Thyroid gland (tissue), 4 donors: ENCODE data around the gene CCP110. TPM values are rescaled to one million over a fixed set of nuclear protein-coding genes. Genes with fewer than 3 reads are reported as not detected.

Experiments used
- DNase-seq, 2 donors: peaks; one replicate each; pipeline ENCODE4 v3.0.0-alpha.2; 2019
- H3K27ac ChIP-seq, 3 donors: fragments of 200-600 bp; sonication (generic); 1 replicate in 2 of 3; 2 replicates in 1 of 3; pipeline ENCODE4 v1.5.1; 2016 to 2019; ENCODE audit warnings: mild to moderate bottlenecking in 1 of 3, moderate library complexity in 1 of 3
- H3K27me3 ChIP-seq: fragments of 200-600 bp; sonication (generic); one replicate; pipeline ENCODE4 v1.5.1; 2019
- H3K36me3 ChIP-seq, 2 donors: fragments of 200-600 bp; sonication (generic); one replicate each; pipeline ENCODE4 v1.5.1; 2016 to 2019
- H3K4me1 ChIP-seq, 2 donors: fragments of 200-600 bp; sonication (generic); one replicate each; pipeline ENCODE4 v1.5.1; 2017 to 2019
- H3K4me3 ChIP-seq, 3 donors: fragments of 200-600 bp; sonication (generic); replicated peaks in 1 of 3; 1 replicate in 2 of 3; 2 replicates in 1 of 3; pipeline ENCODE4 v1.5.1; 2016; ENCODE audit warnings: mild to moderate bottlenecking in 1 of 3
- H3K9me3 ChIP-seq: fragments of 200-600 bp; sonication (generic); one replicate; pipeline ENCODE4 v1.5.1; 2017
- POLR2A ChIP-seq, 2 donors: fragments of 450-650 bp; IDR thresholded peaks; one replicate each; pipeline ENCODE4 v1.6.1; 2017; ENCODE audit warnings: antibody characterized with exemption in 2 of 2, mild to moderate bottlenecking in 2 of 2, moderate library complexity in 1 of 2
- WGBS, 2 donors: methylation state at CpG; one replicate each; pipeline ENCODE4 v1.1.5; 2017; 5-methylcytosine and 5-hydroxymethylcytosine counted together
- intact Hi-C: fragments of 100-400 bp; cut with DNase I; formaldehyde crosslinking; loops from one replicate; pipeline ENCODE4 v1.15.1; 2023
- total RNA-seq, 4 donors: library from RNA; depleted of rRNA; stranded (reverse); fragments of >200 nt; gene quantifications; one replicate each; pipeline ENCODE4 v1.2.3, GENCODE V29; 2016
- TF ChIP-seq, protein P1 (sequence below), 6 experiments: fragments of 200-600 bp in 3 of 6; fragments of 450-650 bp in 3 of 6; sonication (generic) in 3 of 6; IDR thresholded peaks; one replicate each; pipeline ENCODE4 v1.5.1; 2016 to 2019; ENCODE audit warnings: antibody characterized with exemption in 6 of 6, mild to moderate bottlenecking in 2 of 6, inconsistent platforms in 1 of 6, moderate library complexity in 1 of 6

Gene CCP110
- total RNA-seq, 4 donors from 2014 or later: 19.5 to 27.8 (median 24.0) TPM

DNA sequence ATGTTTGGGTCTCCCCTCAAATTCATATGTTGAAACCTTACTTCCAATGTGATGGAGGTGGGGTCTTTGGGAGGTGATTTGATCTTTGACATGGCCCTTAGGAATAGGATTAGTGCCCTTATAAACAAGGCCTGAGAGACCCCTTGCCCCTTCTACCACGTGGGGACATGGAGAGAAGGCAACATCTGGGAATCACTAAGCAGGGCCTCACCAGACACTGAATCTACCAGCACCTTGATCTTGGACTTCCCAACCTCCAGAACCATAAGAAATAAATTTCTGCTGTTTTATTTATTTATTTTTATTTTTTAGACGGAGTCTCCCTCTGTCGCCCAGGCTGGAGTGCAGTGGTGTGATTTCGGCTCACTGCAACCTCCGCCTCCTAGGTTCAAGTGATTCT lies 42.0 kb upstream of the CCP110 start:
- no peaks in the 10 kb centered on the region for H3K27me3 ChIP-seq
- H3K9me3 ChIP-seq: no peaks in the 10 kb centered on the region
- no peak overlapping the region for H3K27ac ChIP-seq
- 85 to 93% methylated on average over 5 of the region's 5 CpGs for WGBS, 2 donors
- DNase-seq: no peak
- intact Hi-C loops: no loop called here
- H3K4me1 ChIP-seq: no peaks in the 10 kb centered on the region
- no peaks in the 10 kb centered on the region for H3K36me3 ChIP-seq
- TF ChIP-seq POLR2A (IDR thresholded peaks at IDR 0.05): no peak
- TF ChIP-seq, protein P1, sequence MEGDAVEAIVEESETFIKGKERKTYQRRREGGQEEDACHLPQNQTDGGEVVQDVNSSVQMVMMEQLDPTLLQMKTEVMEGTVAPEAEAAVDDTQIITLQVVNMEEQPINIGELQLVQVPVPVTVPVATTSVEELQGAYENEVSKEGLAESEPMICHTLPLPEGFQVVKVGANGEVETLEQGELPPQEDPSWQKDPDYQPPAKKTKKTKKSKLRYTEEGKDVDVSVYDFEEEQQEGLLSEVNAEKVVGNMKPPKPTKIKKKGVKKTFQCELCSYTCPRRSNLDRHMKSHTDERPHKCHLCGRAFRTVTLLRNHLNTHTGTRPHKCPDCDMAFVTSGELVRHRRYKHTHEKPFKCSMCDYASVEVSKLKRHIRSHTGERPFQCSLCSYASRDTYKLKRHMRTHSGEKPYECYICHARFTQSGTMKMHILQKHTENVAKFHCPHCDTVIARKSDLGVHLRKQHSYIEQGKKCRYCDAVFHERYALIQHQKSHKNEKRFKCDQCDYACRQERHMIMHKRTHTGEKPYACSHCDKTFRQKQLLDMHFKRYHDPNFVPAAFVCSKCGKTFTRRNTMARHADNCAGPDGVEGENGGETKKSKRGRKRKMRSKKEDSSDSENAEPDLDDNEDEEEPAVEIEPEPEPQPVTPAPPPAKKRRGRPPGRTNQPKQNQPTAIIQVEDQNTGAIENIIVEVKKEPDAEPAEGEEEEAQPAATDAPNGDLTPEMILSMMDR (IDR thresholded peaks at IDR 0.05): no peak
- H3K4me3 ChIP-seq: no peak overlapping the region

DNA sequence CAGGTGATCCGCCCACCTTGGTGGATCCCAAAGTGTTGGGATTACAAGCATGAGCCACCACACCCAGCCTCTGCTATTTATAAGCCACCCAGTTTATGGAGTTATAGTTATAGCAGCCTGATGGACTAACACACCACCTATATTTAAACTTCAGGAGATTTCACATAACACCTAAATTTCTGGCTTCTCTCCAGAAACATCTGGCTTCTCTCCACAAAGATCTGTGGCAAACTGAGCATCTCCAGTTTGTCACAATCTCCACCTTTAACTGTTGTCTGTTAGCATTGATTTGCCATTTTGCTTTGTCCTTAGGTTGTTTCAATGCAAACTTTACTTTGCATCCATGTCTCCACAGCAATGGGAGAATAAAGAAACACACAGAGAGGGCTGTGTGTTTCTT lies 41.5 kb upstream of the CCP110 start:
- DNase-seq: no peak

DNA sequence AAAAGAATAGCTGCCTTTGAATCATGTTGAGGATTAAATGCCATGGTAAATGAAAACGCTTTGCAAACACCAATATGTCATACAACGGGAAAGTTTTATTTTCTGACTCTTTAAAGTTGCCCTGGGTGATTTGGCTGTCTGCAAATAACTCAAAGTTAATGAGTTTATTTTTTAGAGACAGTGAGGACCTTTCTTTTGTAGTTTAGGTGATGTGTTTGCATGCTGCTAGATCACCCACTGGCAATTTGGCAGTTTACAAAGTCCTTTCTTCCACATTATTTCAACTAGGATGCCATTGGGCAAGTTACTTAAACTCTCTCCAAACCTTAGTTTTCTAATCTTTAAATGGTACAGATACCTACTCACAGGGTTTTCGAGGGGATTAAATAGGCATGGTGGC lies 39.6 kb upstream of the CCP110 start:
- Histone ChIP-seq H3K4me1 (no peaks in the 10 kb centered on the region), H3K27me3 (no peaks in the 10 kb centered on the region), H3K9me3 (no peaks in the 10 kb centered on the region), H3K27ac (no peak overlapping the region), H3K4me3 (no peak overlapping the region), H3K36me3 (no peaks in the 10 kb centered on the region)
- no peak for TF ChIP-seq POLR2A (IDR thresholded peaks at IDR 0.05)
- TF ChIP-seq, protein P1 (IDR thresholded peaks at IDR 0.05): no peak
- DNase-seq: no peak
- intact Hi-C loops: no loop called here
- 92 to 95% methylated on average over 3 of the region's 3 CpGs for WGBS, 2 donors

More for the DNA sequence above, 41.5 kb upstream of the CCP110 start:
- Histone ChIP-seq H3K27ac (no peak overlapping the region), H3K4me3 (no peak overlapping the region), H3K27me3 (no peaks in the 10 kb centered on the region), H3K9me3 (no peaks in the 10 kb centered on the region), H3K4me1 (no peaks in the 10 kb centered on the region), H3K36me3 (no peaks in the 10 kb centered on the region)
- TF ChIP-seq, protein P1 (IDR thresholded peaks at IDR 0.05): no peak
- no peak for TF ChIP-seq POLR2A (IDR thresholded peaks at IDR 0.05)
- intact Hi-C loops: no loop called here
- whole genome bisulfite sequencing, 2 donors: 50 to 79% methylated on average over 1 of the region's 1 CpG

DNA sequence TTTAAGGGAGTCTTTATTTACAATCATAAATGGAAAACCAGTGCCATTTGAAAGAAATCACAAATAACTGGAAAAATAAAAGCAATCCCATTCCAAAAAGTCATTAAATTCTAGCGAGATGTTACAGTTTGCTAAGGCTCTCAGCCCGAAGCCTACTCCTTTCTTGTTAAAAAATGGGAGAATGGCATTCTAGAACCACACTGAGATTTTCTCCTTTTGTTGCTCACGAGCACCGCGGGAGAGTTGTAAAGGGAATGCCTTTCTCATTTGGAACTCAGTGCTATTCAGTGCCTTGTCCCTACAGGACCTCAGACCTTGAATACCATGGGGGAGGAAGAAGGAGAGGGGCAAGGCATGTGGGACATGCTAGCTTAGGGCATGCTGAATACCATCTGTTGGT lies 38.1 kb upstream of the CCP110 start:
- intact Hi-C loops: no loop called here
- Histone ChIP-seq H3K27ac (no peak overlapping the region), H3K4me3 (no peak overlapping the region), H3K9me3 (no peaks in the 10 kb centered on the region), H3K4me1 (no peaks in the 10 kb centered on the region), H3K27me3 (no peaks in the 10 kb centered on the region), H3K36me3 (no peaks in the 10 kb centered on the region)
- no peak for DNase-seq
- 91 to 96% methylated on average over 5 of the region's 5 CpGs for WGBS, 2 donors
- TF ChIP-seq, protein P1 (IDR thresholded peaks at IDR 0.05): no peak
- TF ChIP-seq POLR2A (IDR thresholded peaks at IDR 0.05): no peak

DNA sequence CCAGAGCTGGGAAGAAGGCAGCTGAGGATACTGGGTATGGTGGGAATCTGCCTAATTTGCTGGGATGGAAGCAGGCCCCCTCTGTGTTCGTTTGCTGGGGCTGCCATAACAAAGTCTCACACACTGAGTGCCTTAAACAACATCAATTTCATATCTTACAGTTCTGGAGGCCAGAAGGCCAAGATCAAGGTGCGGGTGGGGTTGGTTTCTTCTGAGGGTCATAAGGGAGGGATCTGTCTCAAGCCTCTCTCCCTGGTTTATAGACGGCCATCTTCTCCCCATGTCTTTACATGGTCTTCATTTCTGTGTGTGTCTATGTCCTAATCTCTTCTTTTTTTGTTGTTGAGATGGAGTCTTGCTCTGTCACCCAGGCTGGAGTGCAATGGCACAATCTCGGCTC lies 37.7 kb upstream of the CCP110 start:
- H3K27me3 ChIP-seq: no peaks in the 10 kb centered on the region
- H3K9me3 ChIP-seq: no peaks in the 10 kb centered on the region
- no peaks in the 10 kb centered on the region for H3K36me3 ChIP-seq
- no peaks in the 10 kb centered on the region for H3K4me1 ChIP-seq
- TF ChIP-seq, protein P1 (IDR thresholded peaks at IDR 0.05): no peak
- no peak for TF ChIP-seq POLR2A (IDR thresholded peaks at IDR 0.05)
- 76 to 90% methylated on average over 4 of the region's 4 CpGs for WGBS, 2 donors
- no peak overlapping the region for H3K4me3 ChIP-seq
- H3K27ac ChIP-seq: no peak overlapping the region
- DNase-seq: no peak
- intact Hi-C loops: no loop called here
